ENCODE data around the gene RUBCN. TPM values are rescaled to one million over a fixed set of nuclear protein-coding genes. Genes with fewer than 3 reads are reported as not detected.
A peak's percentile ranks its signal among the peaks of the same experiment; 100 is the strongest.
"Not testable (repeated sequence)": the region's sequence is repeated elsewhere in the genome, so short reads cannot be mapped to it uniquely, and the experiment has no call there.

Gene RUBCN
- total and polyA plus RNA-seq, 9 donors: 9.5 to 36.2 (median 27.4) TPM

- DNase-seq: peak; percentile 82 to 91 (median 87)
- 0% methylated on average over 9 of the region's 9 CpGs for WGBS, 3 donors
- intact Hi-C loops (cut with DNase I): no loop called here
- H3K4me1 ChIP-seq (ENCODE audit: insufficient read depth): no peaks in the 10 kb centered on the region
- H3K36me3 ChIP-seq: no peaks in the 10 kb centered on the region
- no peaks in the 10 kb centered on the region for H3K9me3 ChIP-seq
- no peaks in the 10 kb centered on the region for H3K27me3 ChIP-seq
- peak overlapping the region; percentile 53 to 83 for H3K27ac ChIP-seq
- H3K4me3 ChIP-seq: peak overlapping the region; percentile 24
- TF ChIP-seq EP300 (IDR thresholded peaks at IDR 0.05) (no peak), POLR2A (IDR thresholded peaks at IDR 0.05) (no peak)
- TF ChIP-seq, protein P1, sequence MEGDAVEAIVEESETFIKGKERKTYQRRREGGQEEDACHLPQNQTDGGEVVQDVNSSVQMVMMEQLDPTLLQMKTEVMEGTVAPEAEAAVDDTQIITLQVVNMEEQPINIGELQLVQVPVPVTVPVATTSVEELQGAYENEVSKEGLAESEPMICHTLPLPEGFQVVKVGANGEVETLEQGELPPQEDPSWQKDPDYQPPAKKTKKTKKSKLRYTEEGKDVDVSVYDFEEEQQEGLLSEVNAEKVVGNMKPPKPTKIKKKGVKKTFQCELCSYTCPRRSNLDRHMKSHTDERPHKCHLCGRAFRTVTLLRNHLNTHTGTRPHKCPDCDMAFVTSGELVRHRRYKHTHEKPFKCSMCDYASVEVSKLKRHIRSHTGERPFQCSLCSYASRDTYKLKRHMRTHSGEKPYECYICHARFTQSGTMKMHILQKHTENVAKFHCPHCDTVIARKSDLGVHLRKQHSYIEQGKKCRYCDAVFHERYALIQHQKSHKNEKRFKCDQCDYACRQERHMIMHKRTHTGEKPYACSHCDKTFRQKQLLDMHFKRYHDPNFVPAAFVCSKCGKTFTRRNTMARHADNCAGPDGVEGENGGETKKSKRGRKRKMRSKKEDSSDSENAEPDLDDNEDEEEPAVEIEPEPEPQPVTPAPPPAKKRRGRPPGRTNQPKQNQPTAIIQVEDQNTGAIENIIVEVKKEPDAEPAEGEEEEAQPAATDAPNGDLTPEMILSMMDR (IDR thresholded peaks at IDR 0.05): no peak
Measured at GRCh38 chr3:197711973-197712707, 24.6 kb downstream of the RUBCN start.

GRCh38 chr3:197710965-197711364 is 25.7 kb downstream of the RUBCN start:
- peak overlapping the region in 1 of 2 donors; percentile 83 for H3K27ac ChIP-seq
- H3K4me1 ChIP-seq (ENCODE audit: insufficient read depth); H3K4me3 ChIP-seq; intact Hi-C loops (cut with DNase I); H3K36me3 ChIP-seq; H3K9me3 ChIP-seq; H3K27me3 ChIP-seq; DNase-seq: not testable (repeated sequence)
- WGBS, 3 donors: 84 to 91% (median 86%) methylated on average over 5 of the region's 5 CpGs

GRCh38 chr3:197709135-197709534 is 27.6 kb downstream of the RUBCN start:
- H3K36me3 ChIP-seq: no peaks in the 10 kb centered on the region
- WGBS, 3 donors: 96 to 98% (median 96%) methylated on average over 9 of the region's 9 CpGs
- H3K4me1 ChIP-seq (ENCODE audit: insufficient read depth): no peaks in the 10 kb centered on the region
- H3K27me3 ChIP-seq: no peaks in the 10 kb centered on the region
- no peak for DNase-seq
- TF ChIP-seq, protein P1 (IDR thresholded peaks at IDR 0.05): no peak
- TF ChIP-seq EP300 (IDR thresholded peaks at IDR 0.05) (no peak), POLR2A (IDR thresholded peaks at IDR 0.05) (no peak)
- H3K9me3 ChIP-seq: no peaks in the 10 kb centered on the region
- H3K27ac ChIP-seq: no peak overlapping the region
- intact Hi-C loops (cut with DNase I): no loop called here
- H3K4me3 ChIP-seq: no peak overlapping the region

GRCh38 chr3:197706658-197707057 is 30.0 kb downstream of the RUBCN start:
- DNase-seq: no peak
- Histone ChIP-seq H3K27ac (no peak overlapping the region), H3K4me3 (no peak overlapping the region), H3K4me1 (ENCODE audit: insufficient read depth) (no peaks in the 10 kb centered on the region), H3K36me3 (no peaks in the 10 kb centered on the region), H3K9me3 (no peaks in the 10 kb centered on the region), H3K27me3 (no peaks in the 10 kb centered on the region)
- 95 to 97% (median 96%) methylated on average over 7 of the region's 7 CpGs for WGBS, 3 donors
- TF ChIP-seq EP300 (IDR thresholded peaks at IDR 0.05) (no peak), POLR2A (IDR thresholded peaks at IDR 0.05) (no peak)
- TF ChIP-seq, protein P1 (IDR thresholded peaks at IDR 0.05): no peak
- intact Hi-C loops (cut with DNase I): no loop called here

DNA sequence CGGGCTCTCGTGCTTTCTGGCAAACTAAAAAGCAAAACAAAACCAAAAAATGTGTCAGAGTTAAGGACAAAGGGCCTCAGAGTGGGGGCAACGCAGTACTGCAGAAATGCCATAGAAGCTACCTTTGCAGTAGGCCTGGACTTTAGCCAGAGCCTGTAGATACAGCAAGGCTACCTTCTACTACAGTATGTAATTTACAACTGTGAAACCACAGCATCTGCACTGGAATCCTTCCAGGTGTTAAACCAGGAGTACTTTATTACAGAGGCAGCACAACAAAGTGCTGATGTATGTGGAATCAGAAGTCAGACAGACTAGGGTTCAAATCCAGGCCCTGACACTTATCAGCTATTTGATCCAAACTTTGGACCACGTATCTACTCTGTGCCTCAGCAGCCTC is 34.9 kb downstream of the RUBCN start:
- WGBS, 3 donors: 85 to 91% (median 89%) methylated on average over 4 of the region's 4 CpGs
- intact Hi-C loops (cut with DNase I): loop anchor here in 1 of 4 donors (2.0 kb wide), 1 partner anchor 19 kb away; no protein-coding TSS in a partner anchor
- Histone ChIP-seq H3K9me3 (no peaks in the 10 kb centered on the region), H3K36me3 (no peaks in the 10 kb centered on the region), H3K27me3 (no peaks in the 10 kb centered on the region), H3K27ac (no peak overlapping the region), H3K4me3 (no peak overlapping the region), H3K4me1 (ENCODE audit: insufficient read depth) (no peaks in the 10 kb centered on the region)
- TF ChIP-seq POLR2A (IDR thresholded peaks at IDR 0.05): no peak
- no peak for TF ChIP-seq EP300 (IDR thresholded peaks at IDR 0.05)
- TF ChIP-seq, protein P1 (IDR thresholded peaks at IDR 0.05): no peak
- DNase-seq: no peak
